ENCODE results near the gene ABHD2.
"Not testable (repeated sequence)": the region's sequence is repeated elsewhere in the genome, so short reads cannot be mapped to it uniquely, and the experiment has no call there.

ABHD2 gene

DNA sequence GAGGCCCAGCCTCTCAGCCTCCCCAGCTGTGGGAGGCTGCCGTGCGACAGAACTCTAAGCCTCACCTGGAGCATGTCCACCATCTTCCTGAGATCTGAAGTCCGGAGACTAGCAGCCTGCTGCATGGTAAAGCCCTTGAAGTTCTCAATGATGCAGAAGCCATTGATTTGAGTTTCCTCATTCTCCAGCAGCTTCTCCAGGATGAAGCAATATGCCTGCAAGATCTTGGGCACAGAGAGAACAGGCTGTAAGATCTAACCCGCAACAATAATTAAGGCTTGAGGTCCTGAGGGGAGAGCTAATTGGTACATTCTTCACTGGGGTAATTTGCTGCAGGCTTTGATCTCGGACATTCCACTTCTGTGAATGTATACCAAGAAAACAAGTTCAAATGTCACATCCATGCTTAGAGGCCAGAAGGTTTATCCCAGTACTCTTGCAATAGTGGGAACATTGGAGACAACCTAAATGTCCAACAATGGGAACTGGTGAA, 123.5 kb downstream of the ABHD2 start:
- Mint-ChIP-seq H3K4me3 (no peak overlapping the region), H3K27ac (ENCODE audit: low read depth) (no peak overlapping the region), H3K36me3 (ENCODE audit: insufficient read depth) (no peaks in the 10 kb centered on the region), H3K27me3 (no peaks in the 10 kb centered on the region), H3K9me3 (no peaks in the 10 kb centered on the region), H3K4me1 (peaks cover 10% of the 10 kb centered on the region)
- ATAC-seq (replicated peaks; ENCODE audit: extremely low read depth, poor library complexity, severe bottlenecking) (no peak), DNase-seq (ENCODE audit: low spot score in 2 of 2) (no peak)

DNA sequence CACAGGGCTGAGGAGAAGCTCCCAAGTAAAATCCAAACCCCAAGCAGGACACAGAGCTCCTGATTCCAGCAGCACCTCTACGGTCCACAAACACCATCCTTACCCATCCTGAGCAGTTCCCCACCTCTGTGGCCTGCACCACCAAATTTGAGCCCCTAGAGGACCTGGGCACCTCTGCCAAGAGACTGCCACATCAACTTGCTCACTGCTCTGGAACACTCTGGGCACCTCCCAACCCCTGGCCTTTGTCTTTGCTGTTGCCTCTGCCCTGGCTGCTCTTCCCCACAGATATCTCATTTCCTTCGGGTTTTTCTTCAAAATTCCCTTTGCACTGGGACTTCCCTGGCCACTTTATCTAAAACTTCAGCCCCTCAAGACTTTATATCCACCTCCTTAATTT, 127.4 kb downstream of the ABHD2 start:
- H3K4me3 Mint-ChIP-seq, result no peak overlapping the region
- ATAC-seq (replicated peaks; ENCODE audit: extremely low read depth, poor library complexity, severe bottlenecking) (no peak), DNase-seq (ENCODE audit: low spot score in 2 of 2) (no peak)

DNA sequence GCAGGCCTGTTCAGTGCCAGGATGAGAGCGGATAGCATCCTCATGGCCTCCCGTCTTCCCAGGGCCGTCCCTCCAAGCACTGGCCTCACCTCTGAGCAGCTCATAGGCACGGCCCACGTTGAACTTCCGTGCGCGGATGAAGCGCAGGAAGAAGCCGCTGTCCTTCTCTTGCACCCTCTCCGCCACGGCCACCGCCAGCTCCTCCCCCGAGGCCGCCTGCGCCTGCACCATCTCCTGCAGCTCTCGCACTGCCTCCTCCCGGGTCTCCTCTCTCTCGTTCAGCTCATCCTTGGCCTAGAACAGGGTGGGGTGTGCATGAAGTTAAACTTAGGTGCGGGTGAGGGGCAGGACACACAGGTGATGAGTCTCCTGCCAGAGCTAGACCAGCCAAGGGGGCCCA, 128.8 kb downstream of the ABHD2 start:
- Mint-ChIP-seq H3K4me1 (no peaks in the 10 kb centered on the region), H3K27me3 (peaks cover 18% of the 10 kb centered on the region), H3K4me3 (no peak overlapping the region), H3K9me3 (no peaks in the 10 kb centered on the region), H3K27ac (ENCODE audit: low read depth) (no peak overlapping the region), H3K36me3 (ENCODE audit: insufficient read depth) (no peaks in the 10 kb centered on the region)
- ATAC-seq (replicated peaks; ENCODE audit: extremely low read depth, poor library complexity, severe bottlenecking) (no peak), DNase-seq (ENCODE audit: low spot score in 2 of 2) (no peak)

More for the DNA sequence above, 127.4 kb downstream of the ABHD2 start:
- Mint-ChIP-seq H3K4me1 (no peaks in the 10 kb centered on the region), H3K36me3 (ENCODE audit: insufficient read depth) (no peaks in the 10 kb centered on the region), H3K27ac (ENCODE audit: low read depth) (no peak overlapping the region), H3K27me3 (peaks cover 12% of the 10 kb centered on the region), H3K9me3 (no peaks in the 10 kb centered on the region)

DNA sequence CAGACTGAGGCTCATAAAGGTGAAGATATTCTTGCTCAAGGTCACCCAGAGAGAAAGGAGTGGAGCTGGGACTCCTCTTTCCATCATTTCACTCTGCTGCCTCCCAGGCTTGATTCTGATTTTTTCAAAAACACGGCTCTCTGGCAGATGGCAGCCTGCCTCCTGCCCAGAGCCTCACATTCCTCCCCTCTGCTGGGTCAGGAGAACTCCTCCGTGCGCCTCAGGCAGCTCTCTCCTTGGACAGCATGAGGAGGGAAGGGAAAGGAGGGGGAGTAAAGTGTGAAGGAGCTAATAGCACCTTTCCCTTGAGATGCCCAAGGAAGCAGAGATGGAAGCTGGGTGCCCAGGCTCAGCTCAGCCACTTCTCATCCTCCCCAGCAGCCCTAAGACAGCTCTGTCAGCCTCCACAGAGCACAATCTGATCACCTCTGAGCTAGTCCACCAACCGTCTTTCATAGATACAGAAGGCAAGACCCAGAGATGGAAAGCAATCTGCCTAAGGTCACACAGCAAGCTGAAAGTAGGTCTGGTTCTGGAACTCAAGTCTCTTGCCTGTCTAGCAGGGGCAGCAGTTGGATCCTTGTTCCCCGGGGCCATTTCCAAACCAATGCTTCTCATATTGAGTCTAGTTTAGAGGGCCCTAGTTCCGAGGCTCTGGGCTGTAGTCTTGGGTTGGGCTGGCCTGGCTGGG, 129.6 kb downstream of the ABHD2 start:
- Mint-ChIP-seq H3K9me3 (no peaks in the 10 kb centered on the region), H3K27me3 (peaks cover 18% of the 10 kb centered on the region), H3K27ac (ENCODE audit: low read depth) (no peak overlapping the region), H3K4me3 (no peak overlapping the region), H3K4me1 (no peaks in the 10 kb centered on the region), H3K36me3 (ENCODE audit: insufficient read depth) (no peaks in the 10 kb centered on the region)
- DNase-seq (ENCODE audit: low spot score in 2 of 2), result no peak
- ATAC-seq (replicated peaks; ENCODE audit: extremely low read depth, poor library complexity, severe bottlenecking), result no peak

DNA sequence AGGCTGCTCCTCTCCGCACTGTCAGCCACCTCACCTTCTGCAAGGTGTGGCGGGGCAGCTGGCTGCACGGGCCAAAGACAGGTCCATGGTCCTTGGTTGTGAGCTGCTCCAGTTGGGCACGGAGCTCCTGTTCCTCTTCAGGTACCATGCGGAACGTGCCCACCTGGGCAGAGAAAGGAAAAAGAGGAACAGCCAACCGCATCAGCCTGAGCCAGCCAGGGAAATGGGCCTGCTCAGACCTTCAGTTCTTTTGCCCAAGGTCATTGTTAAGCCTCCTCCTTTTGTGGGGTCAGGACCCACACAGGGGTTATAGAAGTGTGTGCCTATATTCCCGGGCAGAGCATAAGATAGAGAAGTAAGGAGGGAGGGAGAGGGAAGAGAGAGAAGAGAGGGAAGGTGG, 130.3 kb downstream of the ABHD2 start:
- ATAC-seq (replicated peaks; ENCODE audit: extremely low read depth, poor library complexity, severe bottlenecking) (no peak), DNase-seq (ENCODE audit: low spot score in 2 of 2) (no peak)
- H3K27ac Mint-ChIP-seq (ENCODE audit: low read depth), result no peak overlapping the region
- H3K27me3 Mint-ChIP-seq, result peaks cover 18% of the 10 kb centered on the region
- H3K36me3 Mint-ChIP-seq (ENCODE audit: insufficient read depth), result no peaks in the 10 kb centered on the region
- H3K4me3 Mint-ChIP-seq, result no peak overlapping the region
- H3K9me3 Mint-ChIP-seq, result no peaks in the 10 kb centered on the region
- H3K4me1 Mint-ChIP-seq, result no peaks in the 10 kb centered on the region

DNA sequence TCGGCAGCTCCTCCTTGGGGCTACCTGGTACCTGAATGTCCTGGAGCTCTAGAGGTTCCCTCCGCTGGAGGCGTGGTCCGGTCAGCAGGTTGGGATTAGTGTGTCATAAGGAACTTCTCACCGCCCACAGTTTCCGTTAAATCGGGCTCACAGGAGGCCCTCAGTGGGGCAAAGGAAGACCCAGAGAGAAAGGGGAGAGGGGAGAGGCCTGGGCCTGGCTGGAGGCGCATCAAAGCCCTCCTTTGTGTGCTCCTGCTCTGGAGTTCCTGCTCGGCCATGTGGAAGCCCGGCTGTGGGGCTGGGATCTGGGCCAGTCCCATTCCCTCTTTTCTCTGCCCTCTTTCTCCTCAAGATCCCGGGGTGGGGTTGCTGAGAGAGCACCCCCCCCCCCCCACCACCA, 133.3 kb downstream of the ABHD2 start, which contains the start of gene RLBP1:
Gene RLBP1 (minus strand): TSS at position 37 of the 400 bp plus-strand sequence. CDS start 2,604 bp downstream, outside the sequence.
- no peak within 1 kb of the TSS for H3K27ac Mint-ChIP-seq (ENCODE audit: low read depth)
- H3K27me3 Mint-ChIP-seq, result peaks cover 18% of the 10 kb centered on the region
- H3K4me3 Mint-ChIP-seq, result no peak within 1 kb of the TSS
- no peaks in the 10 kb centered on the region for H3K9me3 Mint-ChIP-seq
- DNase-seq (ENCODE audit: low spot score in 2 of 2) (no peak), ATAC-seq (replicated peaks; ENCODE audit: extremely low read depth, poor library complexity, severe bottlenecking) (no peak)
- H3K4me1 Mint-ChIP-seq, result no peaks in the 10 kb centered on the region
- H3K36me3 Mint-ChIP-seq (ENCODE audit: insufficient read depth), result no peaks in the 10 kb centered on the region

DNA sequence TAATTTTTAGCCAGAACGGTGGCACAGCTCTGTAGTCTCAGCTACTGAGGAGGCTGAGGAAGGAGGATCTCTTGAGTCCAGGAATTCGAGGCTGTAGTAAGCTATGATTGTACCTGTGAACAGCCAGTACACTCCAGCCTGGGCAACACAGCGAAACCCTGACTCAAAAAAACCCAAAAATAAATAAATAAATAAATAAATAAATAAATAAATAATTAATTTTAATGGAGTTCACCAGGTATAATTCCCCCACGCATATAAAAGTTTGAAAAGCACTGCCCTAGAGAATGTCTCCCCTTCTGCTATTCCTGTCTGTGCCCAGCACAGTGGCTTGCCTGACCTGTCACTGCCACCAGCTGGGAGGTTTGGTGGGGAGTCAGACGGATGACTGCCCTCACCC, 137.3 kb downstream of the ABHD2 start:
- Mint-ChIP-seq H3K36me3 (ENCODE audit: insufficient read depth) (peaks cover 2% of the 10 kb centered on the region), H3K4me3 (no peak overlapping the region), H3K27ac (ENCODE audit: low read depth) (no peak overlapping the region), H3K27me3 (peaks cover 17% of the 10 kb centered on the region), H3K4me1 (no peaks in the 10 kb centered on the region), H3K9me3 (no peaks in the 10 kb centered on the region)
- DNase-seq (ENCODE audit: low spot score in 2 of 2) (no peak), ATAC-seq (replicated peaks; ENCODE audit: extremely low read depth, poor library complexity, severe bottlenecking) (no peak)

DNA sequence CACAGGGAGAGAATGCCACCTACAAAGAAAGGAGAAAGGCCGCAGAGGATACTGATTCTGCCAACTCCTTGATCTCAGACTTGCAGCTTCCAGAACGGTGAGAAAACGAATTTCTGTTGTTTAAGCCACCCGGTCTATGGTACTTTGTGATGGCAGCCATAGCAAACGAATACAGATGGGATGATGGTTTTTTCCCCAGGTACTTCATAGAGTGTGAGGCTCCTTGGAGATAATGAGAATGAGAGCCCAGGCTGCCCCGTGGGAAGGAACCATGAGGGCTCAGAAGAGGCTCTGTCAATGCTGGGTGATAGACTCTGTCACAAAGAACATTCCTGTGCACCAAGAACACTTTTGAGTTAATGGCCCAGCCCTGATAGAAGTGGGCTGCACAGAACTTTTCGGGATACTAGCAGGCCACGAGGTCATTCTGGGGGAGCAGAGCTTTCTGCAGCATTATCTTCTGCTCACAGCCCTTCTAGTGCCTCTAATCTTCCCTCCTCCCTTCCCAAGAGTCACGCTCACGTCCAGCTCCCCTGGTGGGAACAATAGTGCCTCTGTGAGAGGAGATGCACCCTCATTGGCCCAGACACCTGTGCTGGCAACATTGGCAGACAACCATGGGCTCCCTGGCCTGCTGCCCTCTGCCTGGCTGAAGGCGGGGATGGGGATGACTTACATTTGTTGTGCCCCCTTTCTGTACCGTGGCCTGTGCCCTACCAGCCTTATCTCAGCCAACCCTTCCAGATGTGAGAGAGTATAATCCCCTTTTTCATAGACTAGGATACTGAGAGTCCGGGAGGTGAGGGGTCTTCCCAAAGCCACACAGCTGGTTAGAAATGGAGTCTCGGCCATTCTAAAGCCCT, 138.3 kb downstream of the ABHD2 start:
- no peak for ATAC-seq (replicated peaks; ENCODE audit: extremely low read depth, poor library complexity, severe bottlenecking)

DNA sequence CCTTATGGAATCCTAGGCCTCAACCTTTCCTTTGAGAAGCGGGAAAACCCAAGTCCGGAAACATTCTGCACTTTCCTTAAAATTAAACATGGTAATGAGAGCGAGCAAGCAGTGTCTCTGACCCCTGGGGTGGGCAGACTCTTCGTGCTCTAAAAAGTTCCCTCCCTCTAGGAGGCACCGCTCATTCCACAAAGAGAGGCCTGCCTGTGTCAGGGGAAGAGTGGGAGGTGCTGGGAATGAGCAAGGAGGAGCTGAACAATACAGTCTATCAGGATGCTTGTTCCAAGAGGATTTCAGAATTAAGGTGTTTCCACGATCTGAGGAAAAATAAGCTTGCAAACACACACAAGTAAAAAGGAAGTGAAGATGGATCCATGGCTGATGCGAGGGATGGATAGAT, 139.2 kb downstream of the ABHD2 start:
- no peak for ATAC-seq (replicated peaks; ENCODE audit: extremely low read depth, poor library complexity, severe bottlenecking)
- DNase-seq (ENCODE audit: low spot score in 2 of 2), result no peak
- no peaks in the 10 kb centered on the region for H3K9me3 Mint-ChIP-seq
- no peak overlapping the region for H3K27ac Mint-ChIP-seq (ENCODE audit: low read depth)
- H3K27me3 Mint-ChIP-seq, result peaks cover 15% of the 10 kb centered on the region
- peaks cover 2% of the 10 kb centered on the region for H3K36me3 Mint-ChIP-seq (ENCODE audit: insufficient read depth)
- no peak overlapping the region for H3K4me3 Mint-ChIP-seq
- no peaks in the 10 kb centered on the region for H3K4me1 Mint-ChIP-seq

More for the DNA sequence above, 138.3 kb downstream of the ABHD2 start:
- Mint-ChIP-seq H3K4me1 (no peaks in the 10 kb centered on the region), H3K27ac (ENCODE audit: low read depth) (no peak overlapping the region), H3K9me3 (no peaks in the 10 kb centered on the region), H3K27me3 (peaks cover 18% of the 10 kb centered on the region), H3K36me3 (ENCODE audit: insufficient read depth) (peaks cover 2% of the 10 kb centered on the region), H3K4me3 (no peak overlapping the region)
- no peak for DNase-seq (ENCODE audit: low spot score in 2 of 2)

DNA sequence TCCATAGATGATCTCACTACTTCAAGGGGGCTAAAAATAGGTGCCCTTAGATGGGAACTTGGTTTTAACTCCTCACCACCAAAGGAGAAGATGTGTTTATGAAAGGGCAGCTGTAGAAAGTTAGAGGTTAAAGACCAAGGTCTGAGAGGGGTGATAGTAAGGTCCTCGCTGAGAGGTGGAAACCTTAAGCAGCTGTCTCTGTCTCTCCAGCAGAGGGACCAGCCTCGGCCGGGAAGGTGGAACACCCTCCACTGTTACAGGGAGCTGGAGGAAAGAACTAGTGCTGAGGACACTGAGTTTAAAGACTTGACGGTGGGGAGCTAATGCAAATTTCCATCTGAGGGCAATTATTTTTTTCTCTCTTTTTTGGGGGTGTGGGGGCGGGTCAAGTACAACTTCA, 142.0 kb downstream of the ABHD2 start:
- DNase-seq (ENCODE audit: low spot score in 2 of 2) (no peak), ATAC-seq (replicated peaks; ENCODE audit: extremely low read depth, poor library complexity, severe bottlenecking) (no peak)
- Mint-ChIP-seq H3K4me1 (no peaks in the 10 kb centered on the region), H3K36me3 (ENCODE audit: insufficient read depth) (peaks cover 2% of the 10 kb centered on the region), H3K9me3 (no peaks in the 10 kb centered on the region), H3K27me3 (peaks cover 26% of the 10 kb centered on the region), H3K4me3 (no peak overlapping the region), H3K27ac (ENCODE audit: low read depth) (no peak overlapping the region)

DNA sequence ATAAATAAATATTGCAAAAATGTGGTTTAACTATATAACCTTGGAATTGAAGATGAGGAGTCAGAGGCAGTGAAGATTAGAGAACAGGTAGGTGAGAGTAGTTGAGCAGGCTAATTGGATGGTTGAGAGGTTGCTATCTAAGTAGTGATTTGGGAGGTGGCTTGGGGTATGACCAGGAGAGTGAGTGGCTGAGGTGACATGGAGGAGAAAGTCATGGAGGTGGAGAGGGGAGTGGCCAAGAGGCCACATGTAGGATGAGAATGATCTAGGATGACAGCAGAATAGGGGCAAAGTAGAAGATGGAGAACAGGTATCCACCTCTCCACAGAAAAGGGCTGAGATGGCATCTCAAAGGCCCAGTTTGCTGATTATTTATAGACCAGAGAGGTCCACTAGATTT, 143.6 kb downstream of the ABHD2 start:
- H3K4me1 Mint-ChIP-seq, result no peaks in the 10 kb centered on the region
- peaks cover 31% of the 10 kb centered on the region for H3K27me3 Mint-ChIP-seq
- no peak overlapping the region for H3K4me3 Mint-ChIP-seq
- H3K27ac Mint-ChIP-seq (ENCODE audit: low read depth), result no peak overlapping the region
- DNase-seq (ENCODE audit: low spot score in 2 of 2) (no peak), ATAC-seq (replicated peaks; ENCODE audit: extremely low read depth, poor library complexity, severe bottlenecking) (no peak)
- H3K36me3 Mint-ChIP-seq (ENCODE audit: insufficient read depth), result peaks cover 2% of the 10 kb centered on the region
- H3K9me3 Mint-ChIP-seq, result no peaks in the 10 kb centered on the region

DNA sequence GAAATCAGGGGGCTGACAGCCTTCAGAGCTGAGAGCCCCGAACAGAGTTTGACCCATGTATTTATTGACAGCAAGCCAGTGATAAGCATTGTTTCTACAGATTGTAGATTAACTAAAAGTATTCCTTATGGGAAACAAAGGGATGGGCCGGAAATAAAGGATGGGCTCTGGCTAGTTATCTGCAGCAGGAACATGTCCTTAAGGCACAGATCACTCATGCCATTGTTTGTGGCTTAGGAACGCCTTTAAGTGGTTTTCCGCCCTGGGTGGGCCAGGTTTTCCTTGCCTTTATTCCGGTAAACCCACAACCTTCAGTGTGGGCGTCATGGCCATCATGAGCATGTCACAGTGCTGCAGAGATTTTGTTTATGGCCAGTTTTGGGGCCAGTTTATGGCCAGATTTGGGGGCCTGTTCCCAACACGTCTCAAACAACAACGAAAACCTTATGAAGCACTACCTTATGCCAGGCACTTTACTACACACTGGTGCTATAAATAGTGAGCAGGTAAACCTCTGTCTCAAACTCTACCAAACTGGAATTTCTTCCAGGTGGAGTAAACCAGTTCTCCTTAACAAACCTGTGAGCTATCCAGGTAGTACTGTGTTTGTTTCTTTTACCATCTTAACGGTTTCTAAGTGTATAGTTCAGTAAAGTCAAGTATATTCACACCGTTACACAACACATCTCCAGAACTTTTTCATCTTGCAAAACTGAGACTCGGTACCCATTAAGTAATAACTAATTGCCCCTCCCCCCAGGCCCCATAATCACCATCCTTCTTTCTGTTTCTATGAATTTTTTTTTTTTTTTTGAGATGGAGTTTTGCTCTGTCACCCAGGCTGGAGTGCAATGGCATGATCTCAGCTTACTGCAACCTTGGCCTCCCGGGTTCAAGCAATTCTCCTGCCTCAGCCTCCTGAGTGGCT, 151.9 kb downstream of the ABHD2 start:
- not testable (repeated sequence) for H3K36me3 Mint-ChIP-seq (ENCODE audit: insufficient read depth); H3K27me3 Mint-ChIP-seq

More for the DNA sequence above, 151.9 kb downstream of the ABHD2 start:
- DNase-seq (ENCODE audit: low spot score in 2 of 2); H3K9me3 Mint-ChIP-seq; ATAC-seq (replicated peaks; ENCODE audit: extremely low read depth, poor library complexity, severe bottlenecking); H3K4me3 Mint-ChIP-seq; H3K27ac Mint-ChIP-seq (ENCODE audit: low read depth): not testable (repeated sequence)
- peaks cover 23% of the 10 kb centered on the region for H3K4me1 Mint-ChIP-seq

Data from central memory CD8-positive, alpha-beta T cell (primary cell).